ENCODE results near the gene UBE2F. TPM values are rescaled to one million over a fixed set of nuclear protein-coding genes. Genes with fewer than 3 reads are reported as not detected.
A peak's percentile ranks its signal among the peaks of the same experiment; 100 is the strongest.

UBE2F gene
- total RNA-seq, 1 donor from 2014 or later = 56.8 TPM

DNA sequence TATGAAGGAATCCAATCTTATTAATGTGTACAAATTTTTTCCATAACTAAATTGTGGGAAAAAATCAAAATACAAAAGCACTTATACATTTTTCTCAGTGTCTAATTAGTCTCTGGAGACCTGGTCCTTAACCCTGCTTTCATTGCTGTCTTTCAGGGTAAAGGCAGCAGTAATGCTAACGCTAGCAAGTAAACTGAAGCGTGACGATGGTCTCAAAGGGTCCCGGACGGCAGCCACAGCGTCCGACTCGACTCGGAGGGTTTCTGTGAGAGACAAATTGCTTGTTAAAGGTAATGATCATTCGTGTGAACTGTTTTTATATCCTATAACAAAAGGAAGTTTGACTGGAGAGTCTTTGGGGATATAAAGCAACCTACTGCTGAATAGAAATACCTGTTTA is 6.1 kb downstream of the UBE2F start:
- Mint-ChIP-seq H3K4me1 (peaks cover 30% of the 10 kb centered on the region), H3K27me3 (ENCODE audit: low read depth) (no peaks in the 10 kb centered on the region), H3K4me3 (no peak overlapping the region), H3K9me3 (no peaks in the 10 kb centered on the region), H3K27ac (ENCODE audit: unreplicated experiment) (peak overlapping the region; percentile 84), H3K36me3 (ENCODE audit: low read depth) (peaks cover 2% of the 10 kb centered on the region)
- no peak for DNase-seq (ENCODE audit: low read depth, low spot score)
- TF ChIP-seq, protein P1, sequence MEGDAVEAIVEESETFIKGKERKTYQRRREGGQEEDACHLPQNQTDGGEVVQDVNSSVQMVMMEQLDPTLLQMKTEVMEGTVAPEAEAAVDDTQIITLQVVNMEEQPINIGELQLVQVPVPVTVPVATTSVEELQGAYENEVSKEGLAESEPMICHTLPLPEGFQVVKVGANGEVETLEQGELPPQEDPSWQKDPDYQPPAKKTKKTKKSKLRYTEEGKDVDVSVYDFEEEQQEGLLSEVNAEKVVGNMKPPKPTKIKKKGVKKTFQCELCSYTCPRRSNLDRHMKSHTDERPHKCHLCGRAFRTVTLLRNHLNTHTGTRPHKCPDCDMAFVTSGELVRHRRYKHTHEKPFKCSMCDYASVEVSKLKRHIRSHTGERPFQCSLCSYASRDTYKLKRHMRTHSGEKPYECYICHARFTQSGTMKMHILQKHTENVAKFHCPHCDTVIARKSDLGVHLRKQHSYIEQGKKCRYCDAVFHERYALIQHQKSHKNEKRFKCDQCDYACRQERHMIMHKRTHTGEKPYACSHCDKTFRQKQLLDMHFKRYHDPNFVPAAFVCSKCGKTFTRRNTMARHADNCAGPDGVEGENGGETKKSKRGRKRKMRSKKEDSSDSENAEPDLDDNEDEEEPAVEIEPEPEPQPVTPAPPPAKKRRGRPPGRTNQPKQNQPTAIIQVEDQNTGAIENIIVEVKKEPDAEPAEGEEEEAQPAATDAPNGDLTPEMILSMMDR (conservative IDR thresholded peaks at IDR 0.05) = no peak

DNA sequence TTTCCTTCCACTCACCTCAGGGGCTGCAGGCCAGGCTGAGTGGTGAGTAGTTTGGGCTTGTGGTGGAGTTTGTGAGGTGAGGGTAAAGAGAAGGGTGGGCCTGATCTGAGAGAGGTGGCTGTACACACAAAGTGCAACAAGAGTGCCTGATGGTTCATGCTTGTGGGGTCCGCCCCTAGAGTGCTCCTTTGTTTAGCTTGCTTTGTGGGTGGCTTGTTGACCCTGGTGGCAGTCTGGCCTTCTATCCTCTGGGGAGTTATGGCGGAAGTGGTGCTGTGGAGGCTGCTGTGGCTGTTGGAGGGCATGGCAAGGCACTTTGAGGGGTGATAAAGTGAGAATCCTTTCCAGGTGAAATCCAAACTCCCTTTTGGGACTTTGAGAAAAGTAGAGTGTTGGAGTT is 10.6 kb downstream of the UBE2F start:
- Mint-ChIP-seq H3K4me1 (peaks cover 38% of the 10 kb centered on the region), H3K27me3 (ENCODE audit: low read depth) (no peaks in the 10 kb centered on the region), H3K27ac (ENCODE audit: unreplicated experiment) (no peak overlapping the region), H3K36me3 (ENCODE audit: low read depth) (peaks cover 2% of the 10 kb centered on the region), H3K9me3 (no peaks in the 10 kb centered on the region), H3K4me3 (no peak overlapping the region)
- TF ChIP-seq, protein P1 (conservative IDR thresholded peaks at IDR 0.05) = no peak
- no peak for DNase-seq (ENCODE audit: low read depth, low spot score)

DNA sequence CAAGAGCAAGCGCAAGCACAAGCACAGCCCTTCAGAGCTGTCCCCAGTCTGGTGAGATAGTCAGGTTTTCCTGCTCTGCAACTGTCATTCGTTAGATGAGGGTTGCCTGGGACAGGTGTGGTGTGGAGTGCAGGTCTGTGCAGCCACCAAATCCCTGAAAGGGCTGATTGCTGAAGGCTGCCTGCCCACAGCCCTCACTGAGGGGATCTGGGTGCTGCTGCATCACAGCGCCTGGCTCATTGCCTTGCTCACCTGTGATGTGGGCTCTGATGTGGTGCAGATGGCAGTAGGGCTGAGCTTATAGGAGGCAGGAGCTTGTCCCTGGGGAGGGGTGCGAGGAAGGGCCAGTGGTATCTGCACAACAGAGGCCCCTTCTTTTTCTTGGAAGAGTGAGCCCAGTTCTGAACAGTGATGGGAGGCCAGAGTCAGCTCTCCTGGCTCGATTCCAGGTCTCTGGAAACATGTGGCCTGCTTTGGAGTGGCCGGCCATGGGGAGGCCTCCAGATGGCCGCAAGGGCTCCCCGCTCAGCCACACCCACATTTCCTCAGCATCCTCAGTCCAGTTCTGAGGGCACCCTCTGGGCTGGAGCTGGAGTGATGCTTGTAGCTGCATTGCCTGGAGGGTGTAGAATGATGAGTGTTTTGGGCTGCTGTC is 11.4 kb downstream of the UBE2F start:
- Mint-ChIP-seq H3K9me3 (no peaks in the 10 kb centered on the region), H3K4me3 (no peak overlapping the region), H3K36me3 (ENCODE audit: low read depth) (peaks cover 2% of the 10 kb centered on the region), H3K4me1 (peaks cover 34% of the 10 kb centered on the region), H3K27me3 (ENCODE audit: low read depth) (no peaks in the 10 kb centered on the region), H3K27ac (ENCODE audit: unreplicated experiment) (peak overlapping the region; percentile 6)
- TF ChIP-seq, protein P1 (conservative IDR thresholded peaks at IDR 0.05) = no peak
- no peak for DNase-seq (ENCODE audit: low read depth, low spot score)

DNA sequence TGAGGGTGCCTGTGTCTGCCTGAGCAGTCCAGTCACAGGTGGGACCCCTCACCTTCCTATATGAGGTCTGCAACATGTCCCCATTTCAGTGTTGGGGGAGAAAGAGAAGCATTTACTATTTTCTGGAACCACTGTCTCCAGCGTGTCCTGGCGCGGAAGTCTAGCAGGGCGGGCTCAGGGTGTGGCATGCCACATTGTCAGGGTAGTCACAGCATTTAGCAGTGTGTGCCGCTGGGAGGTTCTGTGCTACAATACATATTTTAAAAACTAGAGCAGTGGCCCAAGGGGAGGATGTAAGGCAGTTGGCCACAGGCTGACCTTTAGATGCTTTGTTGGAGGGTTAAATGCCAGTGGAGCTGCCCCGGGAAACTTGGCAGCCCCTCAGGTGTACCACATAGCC is 12.5 kb downstream of the UBE2F start:
- no peaks in the 10 kb centered on the region for H3K36me3 Mint-ChIP-seq (ENCODE audit: low read depth)
- H3K4me1 Mint-ChIP-seq = peaks cover 43% of the 10 kb centered on the region
- TF ChIP-seq, protein P1 (conservative IDR thresholded peaks at IDR 0.05) = no peak
- H3K4me3 Mint-ChIP-seq = no peak overlapping the region
- H3K9me3 Mint-ChIP-seq = no peaks in the 10 kb centered on the region
- peak overlapping the region; percentile 81 for H3K27ac Mint-ChIP-seq (ENCODE audit: unreplicated experiment)
- DNase-seq (ENCODE audit: low read depth, low spot score) = no peak
- H3K27me3 Mint-ChIP-seq (ENCODE audit: low read depth) = no peaks in the 10 kb centered on the region

DNA sequence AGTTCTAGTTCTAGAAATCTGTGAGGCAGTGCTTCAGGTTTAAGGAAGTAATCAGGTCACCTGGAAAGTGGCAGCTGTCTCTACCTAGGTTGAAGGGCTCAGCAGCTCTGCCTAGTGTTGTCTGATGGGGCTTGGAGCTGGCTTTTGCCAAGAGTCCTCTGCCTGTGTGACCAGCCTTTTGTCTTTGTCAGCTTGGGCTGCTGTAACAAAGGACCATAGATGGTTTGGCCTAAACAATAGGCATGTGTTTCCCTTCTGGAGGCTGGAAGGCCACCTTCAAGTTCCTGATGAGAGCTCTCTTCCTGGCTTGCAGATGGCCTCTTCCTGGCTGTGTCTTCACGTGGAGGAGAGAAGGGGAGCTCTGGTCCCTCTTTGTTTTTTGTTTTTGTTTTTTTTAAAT is 13.3 kb downstream of the UBE2F start:
- no peak for DNase-seq (ENCODE audit: low read depth, low spot score)
- peaks cover under 1% of the 10 kb centered on the region for H3K36me3 Mint-ChIP-seq (ENCODE audit: low read depth)
- no peak overlapping the region for H3K4me3 Mint-ChIP-seq
- H3K4me1 Mint-ChIP-seq = peaks cover 46% of the 10 kb centered on the region
- no peaks in the 10 kb centered on the region for H3K9me3 Mint-ChIP-seq
- peak overlapping the region; percentile 94 for H3K27ac Mint-ChIP-seq (ENCODE audit: unreplicated experiment)
- TF ChIP-seq, protein P1 (conservative IDR thresholded peaks at IDR 0.05) = no peak
- H3K27me3 Mint-ChIP-seq (ENCODE audit: low read depth) = no peaks in the 10 kb centered on the region

All from neural crest cell (in vitro differentiated cells).